Stimulated activated effector memory CD8-positive, alpha-beta T cell treated with anti-CD3 and anti-CD28 coated beads, Interleukin-12 subunit alpha, Interleukin-12 subunit beta, amount 100 ng/mL, for 72 hours (primary cell): Measurements from ENCODE around the gene PUDP.

Experiments used
- ATAC-seq: fragments of 150-1000 bp; cut with Tn5 transposase; 2 replicates; pipeline ENCODE4 v1.10.0; 2021
- DNase-seq, 2 donors: peaks; one replicate each; pipeline ENCODE4 v3.0.0; 2021 to 2022; ENCODE audit warnings: low spot score in 2 of 2
- H3K27ac Mint-ChIP-seq: one replicate; pipeline ENCODE4 v1.8.0; 2022; ENCODE audit warnings: mild to moderate bottlenecking, mixed read lengths
- H3K36me3 Mint-ChIP-seq: one replicate; pipeline ENCODE4 v1.8.0; 2022; ENCODE audit warnings: mild to moderate bottlenecking, mixed read lengths
- H3K4me1 Mint-ChIP-seq: one replicate; pipeline ENCODE4 v1.8.0; 2022; ENCODE audit warnings: mixed read lengths
- H3K4me3 Mint-ChIP-seq: one replicate; pipeline ENCODE4 v1.8.0; 2022; ENCODE audit warnings: mild to moderate bottlenecking, mixed read lengths
- H3K9me3 Mint-ChIP-seq: one replicate; pipeline ENCODE4 v1.8.0; 2022; ENCODE audit warnings: mixed read lengths

Gene PUDP

GRCh38 chrX:7077241-7078230, 70.4 kb downstream of the PUDP start:
- DNase-seq (no peak), ATAC-seq (no peak)
- Mint-ChIP-seq H3K27ac (no peak overlapping the region), H3K4me3 (no peak overlapping the region), H3K9me3 (no peaks in the 10 kb centered on the region), H3K4me1 (peaks cover 12% of the 10 kb centered on the region), H3K36me3 (peaks cover 6% of the 10 kb centered on the region)

GRCh38 chrX:7076245-7076661, 71.7 kb downstream of the PUDP start:
- Mint-ChIP-seq H3K9me3 (no peaks in the 10 kb centered on the region), H3K36me3 (peaks cover 6% of the 10 kb centered on the region), H3K4me1 (peaks cover 5% of the 10 kb centered on the region), H3K27ac (no peak overlapping the region), H3K4me3 (no peak overlapping the region)
- DNase-seq = no peak
- no peak for ATAC-seq

- no peaks in the 10 kb centered on the region for H3K9me3 Mint-ChIP-seq
- ATAC-seq = no peak
- H3K4me1 Mint-ChIP-seq = peaks cover 6% of the 10 kb centered on the region
- H3K36me3 Mint-ChIP-seq = peaks cover 6% of the 10 kb centered on the region
- no peak overlapping the region for H3K27ac Mint-ChIP-seq
- no peak overlapping the region for H3K4me3 Mint-ChIP-seq
- no peak for DNase-seq
These were observed 73.1 kb downstream of the PUDP start for GRCh38 chrX:7074908-7075204.

- Mint-ChIP-seq H3K4me1 (peaks cover 8% of the 10 kb centered on the region), H3K27ac (no peak overlapping the region)
These were observed 73.6 kb downstream of the PUDP start for GRCh38 chrX:7074148-7074907.

GRCh38 chrX:7073336-7073735, 74.6 kb downstream of the PUDP start:
- Mint-ChIP-seq H3K9me3 (no peaks in the 10 kb centered on the region), H3K4me3 (no peak overlapping the region), H3K27ac (no peak overlapping the region), H3K36me3 (peaks cover 6% of the 10 kb centered on the region), H3K4me1 (peaks cover 18% of the 10 kb centered on the region)
- no peak for DNase-seq
- no peak for ATAC-seq

More at GRCh38 chrX:7074148-7074907, 73.6 kb downstream of the PUDP start:
- peaks cover 6% of the 10 kb centered on the region for H3K36me3 Mint-ChIP-seq
- no peaks in the 10 kb centered on the region for H3K9me3 Mint-ChIP-seq
- ATAC-seq = no peak
- DNase-seq = no peak
- no peak overlapping the region for H3K4me3 Mint-ChIP-seq

- H3K27ac Mint-ChIP-seq = no peak overlapping the region
- H3K4me1 Mint-ChIP-seq = peaks cover 23% of the 10 kb centered on the region
- H3K36me3 Mint-ChIP-seq = peaks cover 6% of the 10 kb centered on the region
- no peaks in the 10 kb centered on the region for H3K9me3 Mint-ChIP-seq
- no peak overlapping the region for H3K4me3 Mint-ChIP-seq
- ATAC-seq (no peak), DNase-seq (no peak)
These were observed 75.1 kb downstream of the PUDP start for GRCh38 chrX:7072856-7073255.

GRCh38 chrX:7071390-7071789, 76.6 kb downstream of the PUDP start:
- no peak overlapping the region for H3K27ac Mint-ChIP-seq
- ATAC-seq = no peak
- no peaks in the 10 kb centered on the region for H3K36me3 Mint-ChIP-seq
- H3K4me3 Mint-ChIP-seq = no peak overlapping the region
- H3K9me3 Mint-ChIP-seq = no peaks in the 10 kb centered on the region
- no peak for DNase-seq
- H3K4me1 Mint-ChIP-seq = peaks cover 24% of the 10 kb centered on the region

- Mint-ChIP-seq H3K4me3 (no peak overlapping the region), H3K27ac (peak overlapping the region; percentile 74), H3K9me3 (no peaks in the 10 kb centered on the region), H3K4me1 (peaks cover 24% of the 10 kb centered on the region), H3K36me3 (no peaks in the 10 kb centered on the region)
- DNase-seq = no peak
- no peak for ATAC-seq
These were observed 78.4 kb downstream of the PUDP start for GRCh38 chrX:7069556-7069955.

- Mint-ChIP-seq H3K36me3 (no peaks in the 10 kb centered on the region), H3K9me3 (no peaks in the 10 kb centered on the region), H3K4me1 (peaks cover 24% of the 10 kb centered on the region), H3K4me3 (peak overlapping the region; percentile 7), H3K27ac (peak overlapping the region; percentile 74)
- DNase-seq (no peak), ATAC-seq (no peak)
These were observed 79.0 kb downstream of the PUDP start for GRCh38 chrX:7068939-7069367.

- Mint-ChIP-seq H3K36me3 (no peaks in the 10 kb centered on the region), H3K9me3 (no peaks in the 10 kb centered on the region), H3K27ac (no peak overlapping the region), H3K4me1 (peaks cover 26% of the 10 kb centered on the region), H3K4me3 (no peak overlapping the region)
- no peak for DNase-seq
- no peak for ATAC-seq
These were observed 80.7 kb downstream of the PUDP start for GRCh38 chrX:7067256-7067655.

GRCh38 chrX:7065473-7065872, 82.5 kb downstream of the PUDP start:
- no peak overlapping the region for H3K4me3 Mint-ChIP-seq
- H3K36me3 Mint-ChIP-seq = no peaks in the 10 kb centered on the region
- no peak overlapping the region for H3K27ac Mint-ChIP-seq
- ATAC-seq (no peak), DNase-seq (no peak)
- no peaks in the 10 kb centered on the region for H3K9me3 Mint-ChIP-seq
- peaks cover 30% of the 10 kb centered on the region for H3K4me1 Mint-ChIP-seq

- Mint-ChIP-seq H3K9me3 (no peaks in the 10 kb centered on the region), H3K27ac (no peak overlapping the region), H3K4me3 (no peak overlapping the region), H3K36me3 (no peaks in the 10 kb centered on the region), H3K4me1 (peaks cover 8% of the 10 kb centered on the region)
- ATAC-seq (no peak), DNase-seq (no peak)
These were observed 85.0 kb downstream of the PUDP start for GRCh38 chrX:7062903-7063302.

GRCh38 chrX:7062276-7062675, 85.7 kb downstream of the PUDP start:
- Mint-ChIP-seq H3K27ac (no peak overlapping the region), H3K4me3 (no peak overlapping the region)
- no peak for ATAC-seq

GRCh38 chrX:7061429-7061828, 86.5 kb downstream of the PUDP start:
- no peaks in the 10 kb centered on the region for H3K9me3 Mint-ChIP-seq

More at GRCh38 chrX:7062276-7062675, 85.7 kb downstream of the PUDP start:
- peaks cover 8% of the 10 kb centered on the region for H3K4me1 Mint-ChIP-seq
- DNase-seq = no peak
- H3K36me3 Mint-ChIP-seq = peaks cover 2% of the 10 kb centered on the region
- H3K9me3 Mint-ChIP-seq = no peaks in the 10 kb centered on the region

GRCh38 chrX:7060444-7060843, 87.5 kb downstream of the PUDP start:
- DNase-seq (no peak), ATAC-seq (no peak)
- H3K9me3 Mint-ChIP-seq = no peaks in the 10 kb centered on the region
- H3K27ac Mint-ChIP-seq = no peak overlapping the region
- H3K4me1 Mint-ChIP-seq = peaks cover 10% of the 10 kb centered on the region
- no peak overlapping the region for H3K4me3 Mint-ChIP-seq
- peaks cover 6% of the 10 kb centered on the region for H3K36me3 Mint-ChIP-seq

More at GRCh38 chrX:7061429-7061828, 86.5 kb downstream of the PUDP start:
- Mint-ChIP-seq H3K36me3 (peaks cover 6% of the 10 kb centered on the region), H3K4me1 (peaks cover 10% of the 10 kb centered on the region), H3K4me3 (no peak overlapping the region), H3K27ac (no peak overlapping the region)
- ATAC-seq (no peak), DNase-seq (no peak)

- no peaks in the 10 kb centered on the region for H3K9me3 Mint-ChIP-seq
- no peak for ATAC-seq
- peaks cover 6% of the 10 kb centered on the region for H3K36me3 Mint-ChIP-seq
- DNase-seq = no peak
- peaks cover 10% of the 10 kb centered on the region for H3K4me1 Mint-ChIP-seq
- H3K27ac Mint-ChIP-seq = no peak overlapping the region
- no peak overlapping the region for H3K4me3 Mint-ChIP-seq
These were observed 88.1 kb downstream of the PUDP start for GRCh38 chrX:7059859-7060258.
